WTC11 (cell line): ENCODE results near the gene MPZL3. TPM values are rescaled to one million over a fixed set of nuclear protein-coding genes. Genes with fewer than 3 reads are reported as not detected.
A peak's percentile ranks its signal among the peaks of the same experiment; 100 is the strongest.

Experiments
- ATAC-seq: fragments of 200-7000 bp; cut with Tn5 transposase; 2 replicates; pipeline ENCODE4 v1.10.0; 2021; ENCODE audit warnings: mild to moderate bottlenecking, moderate library complexity
- CTCF ChIA-PET: fragments of 300-600 bp; sonication (Branson Sonifier 250); formaldehyde crosslinking; loops from one replicate; lab custom pipeline; 2021; ENCODE audit warnings: antibody characterized with exemption; lab: Charles Lee
- POLR2A ChIA-PET: fragments of 350-600 bp; sonication (Branson Sonifier 250); formaldehyde crosslinking; loops from one replicate; lab custom pipeline; 2021; ENCODE audit warnings: antibody characterized with exemption; lab: Charles Lee
- DNase-seq: peaks from one replicate; pipeline ENCODE4 v3.0.0; 2021; ENCODE audit warnings: low spot score
- H3K27ac Mint-ChIP-seq: 2 replicates; pipeline ENCODE4 v1.8.0; 2021; ENCODE audit warnings: mixed read lengths
- H3K27me3 Mint-ChIP-seq: 2 replicates; pipeline ENCODE4 v1.8.0; 2021; ENCODE audit warnings: low read depth, mild to moderate bottlenecking, moderate library complexity, mixed read lengths
- H3K36me3 Mint-ChIP-seq: 2 replicates; pipeline ENCODE4 v1.8.0; 2021; ENCODE audit warnings: mixed read lengths
- H3K4me1 Mint-ChIP-seq: 2 replicates; pipeline ENCODE4 v1.8.0; 2022; ENCODE audit warnings: mixed read lengths
- H3K4me3 Mint-ChIP-seq: 2 replicates; pipeline ENCODE4 v1.8.0; 2021; ENCODE audit warnings: mild to moderate bottlenecking, moderate library complexity, mixed read lengths
- H3K9me3 Mint-ChIP-seq: 2 replicates; pipeline ENCODE4 v1.8.0; 2021; ENCODE audit warnings: mixed read lengths
- AR ChIP-seq: fragments of 250-450 bp; sonication (Bioruptor Pico); IDR thresholded peaks from 2 replicates; pipeline ENCODE4 v1.9.0; 2021; ENCODE audit warnings: mild to moderate bottlenecking
- ATF1 ChIP-seq: sonication (generic); formaldehyde crosslinking; IDR thresholded peaks from 2 replicates; pipeline ENCODE4 v1.8.1; 2023; ENCODE audit warnings: mild to moderate bottlenecking, moderate library complexity, missing genetic modification reagents
- CREB1 ChIP-seq: sonication (generic); formaldehyde crosslinking; IDR thresholded peaks from 2 replicates; pipeline ENCODE4 v1.8.0; 2023; ENCODE audit warnings: mild to moderate bottlenecking, missing genetic modification reagents
- FOXP4 ChIP-seq: sonication (generic); formaldehyde crosslinking; IDR thresholded peaks from 2 replicates; pipeline ENCODE4 v1.8.0; 2022; ENCODE audit warnings: mild to moderate bottlenecking, missing genetic modification reagents
- GABPB1 ChIP-seq: sonication (generic); formaldehyde crosslinking; IDR thresholded peaks from 2 replicates; pipeline ENCODE4 v1.8.1; 2023; ENCODE audit warnings: mild to moderate bottlenecking, missing genetic modification reagents
- GRHL2 ChIP-seq: fragments of 250-450 bp; sonication (Bioruptor Pico); IDR thresholded peaks from 2 replicates; pipeline ENCODE4 v1.8.0; 2022; ENCODE audit warnings: mild to moderate bottlenecking, moderate library complexity; ENCODE audit not compliant: insufficient replicate concordance, severe bottlenecking
- IRF2 ChIP-seq: sonication (generic); formaldehyde crosslinking; IDR thresholded peaks from 2 replicates; pipeline ENCODE4 v1.8.0; 2022; ENCODE audit warnings: low read depth, missing genetic modification reagents, borderline replicate concordance
- OVOL2 ChIP-seq: fragments of 250-450 bp; sonication (Bioruptor Pico); IDR thresholded peaks from 2 replicates; pipeline ENCODE4 v1.9.0; 2021; ENCODE audit warnings: mild to moderate bottlenecking, borderline replicate concordance
- STAT6 ChIP-seq: sonication (generic); formaldehyde crosslinking; conservative IDR thresholded peaks from 2 replicates; pipeline ENCODE4 v1.8.1; 2023; ENCODE audit warnings: mild to moderate bottlenecking, low read depth, missing genetic modification reagents, moderate library complexity
- TP53 ChIP-seq: sonication (generic); formaldehyde crosslinking; IDR thresholded peaks from 2 replicates; pipeline ENCODE4 v1.8.1; 2023; ENCODE audit warnings: mild to moderate bottlenecking, missing genetic modification reagents
- ZNF423 ChIP-seq: fragments of 250-450 bp; sonication (Bioruptor Pico); IDR thresholded peaks from 2 replicates; pipeline ENCODE4 v2.1.2; 2022; ENCODE audit warnings: mild to moderate bottlenecking, moderate library complexity
- total RNA-seq: library from RNA; stranded (reverse); gene quantifications from 3 replicates; pipeline ENCODE4 v1.2.3, GENCODE V29; 2021
- TF ChIP-seq, protein P1 (sequence below): sonication (generic); formaldehyde crosslinking; IDR thresholded peaks from 2 replicates; pipeline ENCODE4 v1.8.0; 2023; ENCODE audit warnings: missing genetic modification reagents
- TF ChIP-seq, protein P2 (sequence below): fragments of 200-600 bp; IDR thresholded peaks from 2 replicates; pipeline ENCODE4 v1.8.0; 2022; ENCODE audit warnings: antibody characterized with exemption

Gene MPZL3
- total RNA-seq, 1 experiment from 2014 or later, result 2.1 TPM

GRCh38 chr11:118222437-118222836, 29.7 kb downstream of the MPZL3 start:
- Mint-ChIP-seq H3K27me3 (peaks cover 6% of the 10 kb centered on the region), H3K27ac (no peak overlapping the region), H3K4me3 (no peak overlapping the region), H3K36me3 (no peaks in the 10 kb centered on the region), H3K4me1 (no peaks in the 10 kb centered on the region)
- ATAC-seq (no peak), DNase-seq (no peak)
- ChIA-PET CTCF (interaction anchor here (0.7 to 2.4 kb wide), 2 partner anchors 24 to 134 kb away, joined by 4 to 7 read pairs; no protein-coding TSS in a partner anchor), POLR2A (no interaction called here)
- TF ChIP-seq GABPB1 (no peak), CREB1 (CRISPR knock-in tag) (no peak), TP53 (CRISPR knock-in tag) (no peak), OVOL2 (no peak), AR (no peak), STAT6 (CRISPR knock-in tag) (no peak), IRF2 (CRISPR knock-in tag) (no peak)
- TF ChIP-seq, protein P1, sequence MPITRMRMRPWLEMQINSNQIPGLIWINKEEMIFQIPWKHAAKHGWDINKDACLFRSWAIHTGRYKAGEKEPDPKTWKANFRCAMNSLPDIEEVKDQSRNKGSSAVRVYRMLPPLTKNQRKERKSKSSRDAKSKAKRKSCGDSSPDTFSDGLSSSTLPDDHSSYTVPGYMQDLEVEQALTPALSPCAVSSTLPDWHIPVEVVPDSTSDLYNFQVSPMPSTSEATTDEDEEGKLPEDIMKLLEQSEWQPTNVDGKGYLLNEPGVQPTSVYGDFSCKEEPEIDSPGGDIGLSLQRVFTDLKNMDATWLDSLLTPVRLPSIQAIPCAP (CRISPR knock-in tag), result no peak
- TF ChIP-seq, all 79 proteins: peak for 0
- H3K9me3 Mint-ChIP-seq, result peaks cover 4% of the 10 kb centered on the region

- Mint-ChIP-seq H3K4me1 (no peaks in the 10 kb centered on the region), H3K9me3 (peaks cover 4% of the 10 kb centered on the region)
- POLR2A ChIA-PET, result no interaction called here
- no peak for DNase-seq
- no peak for TF ChIP-seq ATF1
- TF ChIP-seq ZNF423 (CRISPR knock-in tag), result 0 out of 2 replicates have a peak, but pooled peaks have one; percentile 40
- TF ChIP-seq, all 79 proteins: peak for 1
- ATAC-seq, result no peak
- peaks cover 6% of the 10 kb centered on the region for H3K27me3 Mint-ChIP-seq
- no peaks in the 10 kb centered on the region for H3K36me3 Mint-ChIP-seq
- CTCF ChIA-PET, result interaction anchor here (1.1 to 2.4 kb wide), 2 partner anchors 23 to 43 kb away, joined by 3 to 7 read pairs; partner anchors contain the start of gene MPZL2
- H3K4me3 Mint-ChIP-seq, result no peak overlapping the region
- no peak overlapping the region for H3K27ac Mint-ChIP-seq
Observed at GRCh38 chr11:118221419-118221818, 30.7 kb downstream of the MPZL3 start.

- Mint-ChIP-seq H3K27me3 (peaks cover 6% of the 10 kb centered on the region), H3K4me3 (no peak overlapping the region), H3K9me3 (peaks cover 4% of the 10 kb centered on the region), H3K4me1 (peaks cover 3% of the 10 kb centered on the region; the same call in 1 of the 2 replicates), H3K36me3 (no peaks in the 10 kb centered on the region), H3K27ac (no peak overlapping the region)
- DNase-seq, result no peak
- ATAC-seq, result no peak
- ChIA-PET CTCF (interaction anchor here (2.4 kb wide), 1 partner anchor 21 kb away, joined by 9 read pairs; no protein-coding TSS in a partner anchor), POLR2A (no interaction called here)
- no peak for TF ChIP-seq FOXP4 (CRISPR knock-in tag)
- no peak for TF ChIP-seq ZNF423 (CRISPR knock-in tag)
- TF ChIP-seq, protein P2, sequence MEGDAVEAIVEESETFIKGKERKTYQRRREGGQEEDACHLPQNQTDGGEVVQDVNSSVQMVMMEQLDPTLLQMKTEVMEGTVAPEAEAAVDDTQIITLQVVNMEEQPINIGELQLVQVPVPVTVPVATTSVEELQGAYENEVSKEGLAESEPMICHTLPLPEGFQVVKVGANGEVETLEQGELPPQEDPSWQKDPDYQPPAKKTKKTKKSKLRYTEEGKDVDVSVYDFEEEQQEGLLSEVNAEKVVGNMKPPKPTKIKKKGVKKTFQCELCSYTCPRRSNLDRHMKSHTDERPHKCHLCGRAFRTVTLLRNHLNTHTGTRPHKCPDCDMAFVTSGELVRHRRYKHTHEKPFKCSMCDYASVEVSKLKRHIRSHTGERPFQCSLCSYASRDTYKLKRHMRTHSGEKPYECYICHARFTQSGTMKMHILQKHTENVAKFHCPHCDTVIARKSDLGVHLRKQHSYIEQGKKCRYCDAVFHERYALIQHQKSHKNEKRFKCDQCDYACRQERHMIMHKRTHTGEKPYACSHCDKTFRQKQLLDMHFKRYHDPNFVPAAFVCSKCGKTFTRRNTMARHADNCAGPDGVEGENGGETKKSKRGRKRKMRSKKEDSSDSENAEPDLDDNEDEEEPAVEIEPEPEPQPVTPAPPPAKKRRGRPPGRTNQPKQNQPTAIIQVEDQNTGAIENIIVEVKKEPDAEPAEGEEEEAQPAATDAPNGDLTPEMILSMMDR, result no peak
- no peak for TF ChIP-seq GRHL2
Observed at GRCh38 chr11:118219732-118220131, 32.4 kb downstream of the MPZL3 start.
